ENCODE results near the gene UNC13C. TPM values are rescaled to one million over a fixed set of nuclear protein-coding genes. Genes with fewer than 3 reads are reported as not detected.

UNC13C gene
- total RNA-seq, 4 donors from 2014 or later: under 0.01 to 0.30 (median 0.21) TPM; not detected in 1

DNA sequence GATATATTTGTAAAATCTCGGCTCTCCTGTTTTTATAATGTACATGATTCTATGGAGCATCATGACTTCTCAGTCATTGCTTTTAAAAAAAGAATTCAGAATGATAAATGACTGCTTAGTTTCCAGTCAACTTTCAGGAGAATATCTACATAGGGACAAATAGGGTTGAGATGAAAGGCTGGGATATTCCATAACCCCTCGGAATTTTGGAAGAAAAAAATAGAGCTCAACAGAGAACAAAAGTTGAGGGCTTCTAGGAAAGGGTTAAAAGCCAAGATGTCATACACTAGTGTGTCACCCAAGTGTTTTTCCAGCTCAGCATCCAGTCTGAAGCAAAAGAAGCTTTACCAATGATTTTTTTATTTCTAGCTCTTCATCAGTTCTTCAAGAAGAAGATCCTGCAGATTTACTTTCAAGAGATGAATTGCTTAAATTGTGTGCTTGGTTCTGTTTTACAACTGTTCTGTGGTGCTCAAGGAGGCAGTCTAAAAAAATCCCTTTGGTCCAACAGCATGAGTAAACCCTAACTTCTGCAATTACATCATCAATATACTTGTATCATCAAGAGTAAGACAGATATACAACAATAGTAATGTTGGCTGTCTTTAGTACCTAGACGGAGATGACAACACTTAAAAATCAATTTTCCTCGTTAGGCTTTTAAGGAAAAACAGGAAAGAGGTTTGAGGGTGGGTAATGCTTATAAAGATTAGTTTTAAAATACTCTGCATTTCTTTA is 979 bp downstream of the UNC13C start:
- no peak for DNase-seq (ENCODE audit: low spot score in 2 of 2)
- no peak overlapping the region for H3K27ac ChIP-seq
- H3K27me3 ChIP-seq: peaks cover 0 to 10% of the 10 kb centered on the region in 2 donors
- peaks cover 0 to 11% (median 0%) of the 10 kb centered on the region in 4 donors for H3K4me1 ChIP-seq
- no peak for TF ChIP-seq POLR2A (IDR thresholded peaks at IDR 0.05)
- no peak for TF ChIP-seq EP300 (IDR thresholded peaks at IDR 0.05)
- TF ChIP-seq, protein P1, sequence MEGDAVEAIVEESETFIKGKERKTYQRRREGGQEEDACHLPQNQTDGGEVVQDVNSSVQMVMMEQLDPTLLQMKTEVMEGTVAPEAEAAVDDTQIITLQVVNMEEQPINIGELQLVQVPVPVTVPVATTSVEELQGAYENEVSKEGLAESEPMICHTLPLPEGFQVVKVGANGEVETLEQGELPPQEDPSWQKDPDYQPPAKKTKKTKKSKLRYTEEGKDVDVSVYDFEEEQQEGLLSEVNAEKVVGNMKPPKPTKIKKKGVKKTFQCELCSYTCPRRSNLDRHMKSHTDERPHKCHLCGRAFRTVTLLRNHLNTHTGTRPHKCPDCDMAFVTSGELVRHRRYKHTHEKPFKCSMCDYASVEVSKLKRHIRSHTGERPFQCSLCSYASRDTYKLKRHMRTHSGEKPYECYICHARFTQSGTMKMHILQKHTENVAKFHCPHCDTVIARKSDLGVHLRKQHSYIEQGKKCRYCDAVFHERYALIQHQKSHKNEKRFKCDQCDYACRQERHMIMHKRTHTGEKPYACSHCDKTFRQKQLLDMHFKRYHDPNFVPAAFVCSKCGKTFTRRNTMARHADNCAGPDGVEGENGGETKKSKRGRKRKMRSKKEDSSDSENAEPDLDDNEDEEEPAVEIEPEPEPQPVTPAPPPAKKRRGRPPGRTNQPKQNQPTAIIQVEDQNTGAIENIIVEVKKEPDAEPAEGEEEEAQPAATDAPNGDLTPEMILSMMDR (IDR thresholded peaks at IDR 0.05): no peak
- no peaks in the 10 kb centered on the region for H3K36me3 ChIP-seq
- WGBS, 2 donors: 75% methylated on average over 4 of the region's 4 CpGs
- no peak overlapping the region for H3K4me3 ChIP-seq
- H3K9me3 ChIP-seq: no peaks in the 10 kb centered on the region

DNA sequence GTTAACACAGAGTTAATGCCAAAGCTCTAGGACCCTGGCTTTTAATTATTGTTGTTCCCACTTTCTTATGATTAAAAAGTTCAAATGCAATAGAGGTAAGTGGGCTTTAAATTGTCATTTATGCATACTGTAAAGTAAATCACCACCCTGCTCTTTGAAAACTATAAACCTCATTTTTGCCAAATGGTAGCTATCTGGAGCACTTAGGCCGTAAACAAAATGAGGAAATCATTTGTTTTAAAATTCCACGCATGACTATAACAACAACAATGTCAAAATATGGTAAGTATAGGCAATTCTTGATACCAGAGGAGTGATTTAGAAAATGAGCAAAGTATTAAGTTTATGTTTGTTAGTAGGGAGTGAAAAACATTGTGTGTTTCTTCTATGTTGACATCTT is 1.8 kb downstream of the UNC13C start:
- TF ChIP-seq, protein P1 (IDR thresholded peaks at IDR 0.05): no peak
- TF ChIP-seq POLR2A (IDR thresholded peaks at IDR 0.05) (no peak), EP300 (IDR thresholded peaks at IDR 0.05) (no peak)
- WGBS, 2 donors: 70 to 89% methylated on average over 2 of the region's 2 CpGs
- Histone ChIP-seq H3K4me3 (no peak overlapping the region), H3K4me1 (peaks cover 0 to 11% (median 0%) of the 10 kb centered on the region in 4 donors), H3K36me3 (no peaks in the 10 kb centered on the region), H3K27me3 (peaks cover 0 to 10% of the 10 kb centered on the region in 2 donors), H3K27ac (no peak overlapping the region), H3K9me3 (no peaks in the 10 kb centered on the region)
- DNase-seq (ENCODE audit: low spot score in 2 of 2): no peak

DNA sequence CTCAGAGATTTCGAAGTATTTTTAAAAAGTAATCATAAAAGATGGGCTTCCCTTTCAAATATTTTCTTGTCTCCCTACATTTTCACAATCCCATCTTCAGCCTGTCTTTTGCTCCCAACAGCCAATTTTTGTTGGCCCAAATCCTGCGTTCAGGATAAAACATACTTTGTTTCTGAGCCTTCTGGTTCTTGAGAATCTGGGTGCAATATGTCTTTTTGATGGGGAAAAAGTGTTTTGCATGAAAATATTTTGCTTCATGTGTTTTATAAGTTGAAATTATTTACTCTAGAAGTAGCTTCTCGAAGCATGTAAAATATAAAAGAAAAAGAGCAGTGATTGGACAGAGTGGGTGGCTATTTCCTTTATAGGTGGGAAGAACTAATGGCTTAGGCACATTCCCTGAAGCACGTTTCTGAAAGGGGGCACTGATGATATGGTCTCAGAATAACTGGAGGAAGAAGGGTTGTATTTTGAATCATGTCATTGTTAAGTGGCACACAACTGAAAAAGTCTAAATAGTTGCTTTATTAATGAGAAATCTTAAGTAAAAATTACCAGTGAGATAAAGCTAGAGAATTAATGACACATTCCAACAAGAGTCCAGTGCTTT is 3.9 kb downstream of the UNC13C start:
- Histone ChIP-seq H3K27me3 (peaks cover 0 to 10% of the 10 kb centered on the region in 2 donors), H3K27ac (no peak overlapping the region), H3K9me3 (no peaks in the 10 kb centered on the region), H3K36me3 (no peaks in the 10 kb centered on the region), H3K4me3 (no peak overlapping the region), H3K4me1 (peaks cover 0 to 11% (median 0%) of the 10 kb centered on the region in 4 donors)
- WGBS, 2 donors: 51 to 56% methylated on average over 4 of the region's 4 CpGs
- no peak for DNase-seq (ENCODE audit: low spot score in 2 of 2)
- no peak for TF ChIP-seq POLR2A (IDR thresholded peaks at IDR 0.05)
- TF ChIP-seq, protein P1 (IDR thresholded peaks at IDR 0.05): no peak
- TF ChIP-seq EP300 (IDR thresholded peaks at IDR 0.05): no peak

DNA sequence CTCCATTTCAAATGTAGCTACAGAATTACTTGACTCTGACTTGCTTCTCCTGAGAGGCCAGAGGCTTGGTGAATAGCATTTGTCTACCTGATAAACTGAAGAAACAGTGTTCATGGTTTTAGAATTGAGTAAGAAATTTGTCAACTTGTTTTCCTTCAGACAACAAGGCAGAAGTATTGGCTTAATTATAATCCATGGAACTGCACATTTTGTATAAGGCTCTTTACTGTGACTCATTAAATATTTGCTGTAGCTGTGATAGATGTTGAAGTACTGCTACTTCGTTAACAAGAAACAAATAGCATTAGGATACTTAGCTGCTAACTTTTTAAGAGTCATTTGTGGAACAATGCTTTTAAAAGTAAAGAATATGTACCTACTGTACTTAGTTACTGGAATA is 4.6 kb downstream of the UNC13C start:
- 81 to 87% methylated on average over 1 of the region's 1 CpG for WGBS, 2 donors
- peaks cover 0 to 10% (median 0%) of the 10 kb centered on the region in 4 donors for H3K4me1 ChIP-seq
- H3K27me3 ChIP-seq: peaks cover 0 to 10% of the 10 kb centered on the region in 2 donors
- H3K9me3 ChIP-seq: no peaks in the 10 kb centered on the region
- no peak overlapping the region for H3K27ac ChIP-seq
- DNase-seq (ENCODE audit: low spot score in 2 of 2): no peak
- no peak overlapping the region for H3K4me3 ChIP-seq
- TF ChIP-seq POLR2A (IDR thresholded peaks at IDR 0.05) (no peak), EP300 (IDR thresholded peaks at IDR 0.05) (no peak)
- TF ChIP-seq, protein P1 (IDR thresholded peaks at IDR 0.05): no peak
- H3K36me3 ChIP-seq: no peaks in the 10 kb centered on the region

DNA sequence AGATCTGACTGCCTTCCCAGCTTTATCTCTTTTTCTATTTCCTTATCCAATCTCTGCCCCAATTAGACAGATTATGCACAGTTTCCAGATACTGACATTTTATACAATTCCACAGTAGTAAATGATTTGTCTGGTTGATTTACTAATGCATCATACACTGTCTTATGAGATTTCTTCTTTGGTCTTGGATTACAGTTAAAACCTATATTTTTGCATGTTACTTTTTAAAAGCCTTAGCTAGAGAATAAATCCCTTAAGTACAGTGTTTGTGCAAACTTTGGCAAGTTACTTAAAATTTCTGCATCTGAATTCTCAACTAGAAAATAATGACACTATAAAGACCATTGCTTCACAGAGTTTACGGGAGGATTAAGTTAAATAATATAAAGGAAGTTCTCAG is 6.0 kb downstream of the UNC13C start:
- whole genome bisulfite sequencing, 2 donors: 58 to 74% methylated on average over 1 of the region's 1 CpG
- peaks cover 0 to 8% of the 10 kb centered on the region in 2 donors for H3K27me3 ChIP-seq
- H3K36me3 ChIP-seq: no peaks in the 10 kb centered on the region
- H3K4me3 ChIP-seq: no peak overlapping the region
- TF ChIP-seq, protein P1 (IDR thresholded peaks at IDR 0.05): no peak
- no peak for TF ChIP-seq EP300 (IDR thresholded peaks at IDR 0.05)
- no peak for TF ChIP-seq POLR2A (IDR thresholded peaks at IDR 0.05)
- H3K27ac ChIP-seq: no peak overlapping the region
- H3K9me3 ChIP-seq: no peaks in the 10 kb centered on the region
- DNase-seq (ENCODE audit: low spot score in 2 of 2): no peak
- H3K4me1 ChIP-seq: no peaks in the 10 kb centered on the region

All from tibial nerve (tissue), 4 donors.